ENCODE measurements around the gene AQP7.
"Not testable (repeated sequence)": the region's sequence is repeated elsewhere in the genome, so short reads cannot be mapped to it uniquely, and the experiment has no call there.

The AQP7 gene

DNA sequence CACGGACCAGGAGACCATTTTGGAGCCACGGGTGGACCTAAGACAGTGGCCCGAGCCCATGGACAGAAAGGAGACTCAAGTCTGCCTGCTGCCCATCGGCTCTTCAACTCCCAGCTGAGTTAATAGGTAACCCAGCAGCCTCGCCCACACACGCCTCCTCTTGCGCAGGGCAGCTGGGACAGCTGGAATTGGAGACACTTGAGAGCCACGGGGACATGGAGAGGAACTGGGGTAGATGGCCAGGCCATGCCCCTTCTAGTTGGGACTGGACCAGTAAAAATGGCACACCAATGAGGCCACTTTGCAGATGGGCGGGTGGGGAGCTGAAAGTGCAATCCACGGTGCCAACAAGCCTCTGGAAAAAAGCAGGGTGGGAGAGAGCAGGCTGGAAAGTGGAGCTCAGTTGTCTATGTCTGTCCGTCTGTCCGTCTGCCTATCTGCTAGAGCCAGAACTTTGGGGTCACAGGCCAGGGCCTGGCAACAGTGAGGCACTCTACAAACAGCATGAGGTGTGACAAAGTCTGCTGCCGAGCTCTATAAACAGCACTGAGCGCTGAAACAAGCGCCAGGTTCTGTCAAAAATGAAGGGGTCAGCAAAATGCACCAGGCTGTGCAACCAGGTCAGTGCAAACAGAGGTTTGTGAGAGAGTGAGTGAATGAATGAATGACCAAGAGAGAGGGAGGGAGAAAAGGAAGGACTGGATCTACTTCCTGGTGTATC, 7.0 kb downstream of the AQP7 start:
- not testable (repeated sequence) for DNase-seq (ENCODE audit: low spot score)

GRCh38 chr9:33393986-33394385, 8.4 kb downstream of the AQP7 start:
- not testable (repeated sequence) for DNase-seq (ENCODE audit: low spot score)

DNA sequence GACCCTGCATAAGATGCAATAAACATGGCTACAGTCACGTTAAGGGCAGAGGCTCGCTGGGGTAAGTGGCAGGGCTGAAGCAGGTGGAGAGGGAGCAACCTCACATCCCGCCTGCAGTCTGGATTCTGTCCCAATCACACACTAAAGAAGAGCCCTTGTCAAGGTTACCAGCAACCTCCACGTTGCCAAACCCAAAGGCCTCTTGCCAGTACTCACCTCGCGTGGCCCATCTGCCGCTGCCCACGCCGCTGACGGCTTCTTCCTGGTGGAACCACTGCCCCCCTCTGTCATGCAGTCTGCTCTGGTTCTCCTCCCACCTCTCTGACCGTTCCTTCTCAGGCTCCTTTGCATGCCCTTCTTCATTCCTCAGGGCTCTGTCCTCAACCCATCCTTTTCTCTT, 8.8 kb downstream of the AQP7 start:
- no peak for DNase-seq (ENCODE audit: low spot score)

- DNase-seq (ENCODE audit: low spot score) = not testable (repeated sequence)
Observed at GRCh38 chr9:33392591-33393021, 9.8 kb downstream of the AQP7 start.

GRCh38 chr9:33391111-33391771, 11.1 kb downstream of the AQP7 start:
- peak; percentile 66 for DNase-seq (ENCODE audit: low spot score)

GRCh38 chr9:33388110-33388994, 14.0 kb downstream of the AQP7 start:
- DNase-seq (ENCODE audit: low spot score) = no peak

DNA sequence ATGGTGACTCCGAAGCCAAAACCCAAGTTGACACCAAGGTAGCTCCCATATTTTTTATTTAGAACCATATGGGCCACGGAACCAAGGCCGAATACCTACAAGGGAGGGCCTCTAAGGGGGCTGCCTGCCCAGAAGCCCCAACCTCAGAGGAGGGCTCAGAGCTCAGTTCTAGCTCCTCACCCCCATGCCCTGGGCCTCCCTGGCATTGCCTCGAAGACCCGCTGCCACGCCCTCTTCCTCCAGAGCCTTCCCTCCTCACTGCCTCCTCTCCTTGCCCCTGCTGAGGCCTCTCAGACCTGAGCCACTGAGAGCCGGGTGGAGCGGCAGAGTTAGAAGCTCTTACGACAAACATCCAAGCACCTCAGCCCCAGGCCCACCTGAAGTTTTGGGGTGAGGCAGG, 15.4 kb downstream of the AQP7 start:
- DNase-seq (ENCODE audit: low spot score) = not testable (repeated sequence)

- not testable (repeated sequence) for DNase-seq (ENCODE audit: low spot score)
Observed at GRCh38 chr9:33386641-33386996, 15.7 kb downstream of the AQP7 start.

GRCh38 chr9:33385979-33386640, 16.3 kb downstream of the AQP7 start:
- DNase-seq (ENCODE audit: low spot score) = not testable (repeated sequence)

DNA sequence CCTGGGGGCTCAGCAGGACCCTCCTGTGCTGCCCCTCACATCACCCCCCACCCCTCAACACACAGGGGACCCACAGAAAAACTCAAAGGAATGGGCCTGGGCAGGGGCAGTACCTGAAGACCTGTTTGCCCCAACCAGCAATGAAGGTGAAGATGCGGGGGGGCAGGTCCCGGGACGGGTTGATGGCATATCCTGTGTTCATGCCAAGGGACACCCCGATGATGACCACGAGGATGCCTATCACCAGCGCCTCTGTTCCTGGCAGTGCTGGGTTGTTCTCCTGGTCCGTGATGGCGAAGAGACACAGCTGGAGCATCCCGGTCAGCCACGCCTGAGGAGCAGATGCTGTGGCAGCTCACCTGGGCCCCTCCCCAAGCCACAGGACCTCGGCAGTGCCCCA, 16.8 kb downstream of the AQP7 start:
- not testable (repeated sequence) for DNase-seq (ENCODE audit: low spot score)

GRCh38 chr9:33383396-33383795, 19.0 kb downstream of the AQP7 start:
- not testable (repeated sequence) for DNase-seq (ENCODE audit: low spot score)

DNA sequence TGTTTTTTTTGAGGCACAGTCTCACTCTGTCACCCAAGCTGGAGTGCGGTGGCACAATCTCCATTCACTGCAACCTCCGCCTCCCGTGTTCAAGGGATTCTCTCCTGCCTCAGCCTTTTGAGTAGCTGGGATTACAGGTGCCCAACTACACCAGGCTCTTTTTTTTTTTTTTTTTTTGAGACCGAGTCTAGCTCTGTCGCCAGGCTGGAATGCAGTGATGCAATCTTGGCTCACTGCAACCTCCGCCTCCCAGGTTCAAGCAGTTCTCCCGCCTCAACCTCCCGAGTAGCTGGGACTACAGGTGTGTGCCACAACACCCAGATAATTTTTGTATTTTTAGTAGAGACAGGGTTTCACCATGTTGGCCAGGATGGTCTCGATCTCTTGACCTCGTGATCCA, 20.0 kb downstream of the AQP7 start:
- DNase-seq (ENCODE audit: low spot score) = not testable (repeated sequence)

- DNase-seq (ENCODE audit: low spot score) = peak; percentile 30
Observed at GRCh38 chr9:33381231-33381791, 21.1 kb downstream of the AQP7 start.

GRCh38 chr9:33380390-33381094, 21.8 kb downstream of the AQP7 start:
- DNase-seq (ENCODE audit: low spot score) = no peak

DNA sequence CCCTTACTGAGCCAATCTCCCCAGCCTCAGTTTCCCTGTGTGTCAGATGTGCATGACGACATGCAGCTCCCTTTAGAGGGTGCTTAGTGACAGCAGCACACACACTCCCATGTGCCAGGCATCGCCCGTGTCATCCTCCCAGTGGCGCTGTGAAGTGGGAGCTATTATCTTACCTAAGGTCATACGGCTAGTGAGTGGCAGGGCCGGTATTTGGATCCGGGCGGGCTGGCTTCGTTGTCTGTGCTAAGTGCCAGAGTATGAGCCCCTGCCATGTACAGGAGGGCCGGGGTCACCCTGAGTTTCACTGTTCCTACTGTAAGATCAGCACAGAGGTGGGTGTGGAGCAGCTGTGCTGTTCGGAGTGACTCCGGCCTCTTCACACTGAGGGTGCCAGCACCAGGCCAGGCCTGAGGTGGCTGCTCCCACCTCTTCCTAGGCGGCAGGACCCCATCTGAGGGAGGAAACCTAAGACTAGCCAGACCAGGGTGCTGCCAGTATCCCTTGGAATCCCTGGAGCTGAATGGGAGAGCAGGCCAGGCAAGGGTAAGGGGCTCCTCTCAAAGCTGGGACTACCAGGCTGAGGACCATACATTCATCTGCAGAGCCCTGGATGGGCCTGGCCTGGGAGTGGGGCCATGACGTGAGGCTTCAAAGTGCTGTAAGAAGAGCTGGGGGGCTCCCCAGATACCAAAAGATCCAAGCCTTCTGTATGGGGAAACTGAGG, 22.5 kb downstream of the AQP7 start:
- DNase-seq (ENCODE audit: low spot score) = no peak

DNA sequence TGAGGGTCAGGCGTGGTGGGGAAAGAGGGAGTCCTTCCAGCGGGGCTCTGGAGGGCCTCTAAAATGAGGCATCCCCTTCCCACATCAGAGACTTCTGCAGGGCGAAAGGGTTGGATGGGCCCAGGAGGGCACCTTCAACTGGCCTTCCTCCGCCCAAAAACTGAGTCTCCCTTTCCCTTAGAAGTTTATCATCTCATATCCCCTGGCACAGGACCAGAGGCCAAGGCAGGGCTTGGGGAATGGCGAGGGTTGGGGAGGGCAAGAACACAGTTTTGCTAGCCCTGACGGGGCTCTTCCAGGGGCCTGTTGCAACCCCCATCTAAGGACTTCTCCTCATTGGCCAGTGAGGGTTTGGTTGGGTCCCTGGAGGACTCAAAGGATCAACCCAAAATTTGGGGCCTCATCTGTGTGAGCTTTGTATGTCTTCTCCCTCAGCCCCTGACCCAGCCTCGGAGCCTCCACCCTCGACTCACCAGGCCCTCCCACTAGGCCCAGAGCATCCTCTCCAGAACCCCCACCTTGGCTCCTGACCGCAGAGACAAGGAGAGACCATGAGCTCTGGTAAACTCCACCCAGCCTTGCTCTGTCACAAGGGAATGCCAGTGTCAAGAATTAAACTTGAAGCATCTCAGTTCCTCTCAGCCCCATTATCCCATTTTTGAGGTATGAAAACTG, 24.1 kb downstream of the AQP7 start:
- no peak for DNase-seq (ENCODE audit: low spot score)

DNA sequence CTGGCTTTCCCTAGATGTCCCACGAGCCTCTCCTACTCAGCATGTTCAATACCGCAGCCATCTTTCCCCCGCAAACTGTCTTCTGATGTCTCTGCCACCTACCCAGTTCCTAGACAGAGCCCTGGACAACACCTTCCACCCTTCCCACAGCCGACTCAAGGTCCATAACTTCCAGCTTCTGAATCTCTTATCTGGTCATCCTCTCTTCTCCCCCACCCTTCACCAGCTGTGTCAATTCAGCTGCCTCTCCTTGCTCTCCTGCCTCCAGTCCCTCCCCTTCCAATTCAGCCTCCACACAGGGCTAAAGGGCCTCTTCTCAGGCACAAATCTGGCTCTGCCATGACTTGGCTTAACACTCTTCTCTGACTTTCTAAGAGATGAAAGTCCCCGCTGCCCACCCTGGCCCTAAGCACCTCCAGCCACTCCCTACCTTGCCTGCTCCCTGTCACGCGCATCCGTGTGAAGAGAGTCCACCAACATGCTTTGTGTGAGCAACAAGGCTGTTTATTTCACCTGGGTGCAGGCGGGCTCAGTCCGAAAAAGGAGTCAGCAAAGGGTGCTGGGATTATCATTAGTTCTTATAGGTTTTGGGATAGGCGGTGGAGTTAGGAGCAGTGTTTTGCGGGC, 25.2 kb downstream of the AQP7 start:
- DNase-seq (ENCODE audit: low spot score) = no peak

- DNase-seq (ENCODE audit: low spot score) = no peak
Observed at GRCh38 chr9:33375841-33376321, 26.5 kb downstream of the AQP7 start.

DNA sequence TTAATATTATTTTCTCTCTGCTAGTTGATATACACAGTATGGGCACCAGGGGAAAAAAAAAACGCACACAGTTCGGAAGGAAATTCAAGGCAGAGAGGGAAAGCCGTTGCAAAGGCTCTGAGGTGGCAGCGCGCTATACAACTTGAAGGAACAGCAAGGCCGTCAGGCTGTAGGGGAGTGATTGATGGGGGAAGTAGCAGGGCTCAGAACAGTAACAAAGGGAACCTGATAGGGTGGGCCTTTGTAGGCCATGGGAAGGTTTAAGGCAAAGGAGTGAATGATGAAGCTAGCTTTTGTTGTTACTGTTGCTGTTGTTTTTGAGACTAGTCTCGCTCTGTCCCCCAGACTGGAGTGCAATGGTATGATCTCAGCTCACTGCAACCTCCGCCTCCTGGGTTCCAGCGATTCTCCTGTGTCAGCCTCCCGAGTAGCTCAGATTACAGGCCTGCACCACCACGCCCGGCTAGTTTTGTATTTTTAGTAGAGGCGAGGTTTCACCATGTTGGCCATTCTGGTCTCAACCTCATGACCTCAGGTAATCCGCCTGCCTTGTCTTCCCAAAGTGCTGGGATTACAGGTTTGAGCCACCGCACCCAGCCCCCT, 27.0 kb downstream of the AQP7 start:
- no peak for DNase-seq (ENCODE audit: low spot score)
